PC-3 (cell line): ENCODE measurements around the gene NUTM1.

Experiments used
- EZH2 ChIP-seq: fragments of 300-600 bp; sonication (generic); IDR thresholded peaks from one replicate; pipeline ENCODE4 v1.6.1; 2017; ENCODE audit warnings: antibody characterized with exemption, mild to moderate bottlenecking, low read length; ENCODE audit not compliant: unreplicated experiment
- EZH2phosphoT487 ChIP-seq: fragments of 300-600 bp; sonication (generic); IDR thresholded peaks from 2 replicates; pipeline ENCODE4 v1.6.1; 2018; ENCODE audit warnings: mild to moderate bottlenecking, antibody characterized with exemption, low read length, borderline replicate concordance
- TF ChIP-seq, protein P1 (sequence below): fragments of 300-600 bp; sonication (generic); conservative IDR thresholded peaks from 2 replicates; pipeline ENCODE4 v1.5.1; 2017; ENCODE audit warnings: antibody characterized with exemption, low read depth, mild to moderate bottlenecking, low read length

DNA sequence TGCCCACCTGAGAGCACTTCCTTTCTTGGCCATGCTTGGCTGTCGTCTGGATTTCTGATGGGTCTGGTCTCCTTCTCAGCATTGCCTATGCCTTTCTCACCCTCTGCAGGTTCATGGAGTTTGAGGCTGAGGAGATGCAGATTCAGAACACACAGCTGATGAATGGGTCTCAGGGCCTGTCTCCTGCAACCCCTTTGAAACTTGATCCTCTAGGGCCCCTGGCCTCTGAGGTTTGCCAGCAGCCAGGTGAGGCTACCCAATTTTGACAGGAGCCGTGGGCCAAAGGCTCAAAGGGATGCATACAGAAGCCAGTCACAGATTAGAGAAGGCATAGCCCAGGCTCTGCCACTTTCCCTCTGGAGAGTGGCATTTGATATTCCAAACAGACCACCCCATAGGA, 10.5 kb downstream of the NUTM1 start:
- TF ChIP-seq, protein P1, sequence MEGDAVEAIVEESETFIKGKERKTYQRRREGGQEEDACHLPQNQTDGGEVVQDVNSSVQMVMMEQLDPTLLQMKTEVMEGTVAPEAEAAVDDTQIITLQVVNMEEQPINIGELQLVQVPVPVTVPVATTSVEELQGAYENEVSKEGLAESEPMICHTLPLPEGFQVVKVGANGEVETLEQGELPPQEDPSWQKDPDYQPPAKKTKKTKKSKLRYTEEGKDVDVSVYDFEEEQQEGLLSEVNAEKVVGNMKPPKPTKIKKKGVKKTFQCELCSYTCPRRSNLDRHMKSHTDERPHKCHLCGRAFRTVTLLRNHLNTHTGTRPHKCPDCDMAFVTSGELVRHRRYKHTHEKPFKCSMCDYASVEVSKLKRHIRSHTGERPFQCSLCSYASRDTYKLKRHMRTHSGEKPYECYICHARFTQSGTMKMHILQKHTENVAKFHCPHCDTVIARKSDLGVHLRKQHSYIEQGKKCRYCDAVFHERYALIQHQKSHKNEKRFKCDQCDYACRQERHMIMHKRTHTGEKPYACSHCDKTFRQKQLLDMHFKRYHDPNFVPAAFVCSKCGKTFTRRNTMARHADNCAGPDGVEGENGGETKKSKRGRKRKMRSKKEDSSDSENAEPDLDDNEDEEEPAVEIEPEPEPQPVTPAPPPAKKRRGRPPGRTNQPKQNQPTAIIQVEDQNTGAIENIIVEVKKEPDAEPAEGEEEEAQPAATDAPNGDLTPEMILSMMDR: no peak
- no peak for TF ChIP-seq EZH2
- no peak for TF ChIP-seq EZH2phosphoT487
